K562 (cell line): Measurements from ENCODE around the gene KDM4C. TPM values are rescaled to one million over a fixed set of nuclear protein-coding genes. Genes with fewer than 3 reads are reported as not detected.

Source experiments
- CBFA2T2 ChIP-seq: fragments of 450-650 bp; conservative IDR thresholded peaks from 2 replicates; pipeline ENCODE4 v1.6.1; 2017; ENCODE audit warnings: mild to moderate bottlenecking
- GABPB2 ChIP-seq: fragments of 250-450 bp; sonication (Bioruptor Pico); conservative IDR thresholded peaks from 2 replicates; pipeline ENCODE4 v1.5.1; 2021; ENCODE audit warnings: mild to moderate bottlenecking
- GTF2F1 ChIP-seq: IDR thresholded peaks from 2 replicates; pipeline ENCODE4 v1.6.1; 2011; ENCODE audit warnings: low read depth, low read length, improper control_type of control experiment
- HNRNPL ChIP-seq: fragments of 200-400 bp; formaldehyde crosslinking; IDR thresholded peaks from 2 replicates; pipeline ENCODE4 v1.6.1; 2017; ENCODE audit warnings: low read depth, mild to moderate bottlenecking, low read length
- MTA2 ChIP-seq: fragments of 450-650 bp; IDR thresholded peaks from 2 replicates; pipeline ENCODE4 v1.6.1; 2016; ENCODE audit warnings: low read depth
- OTX1 ChIP-seq: fragments of 450-650 bp; formaldehyde crosslinking; IDR thresholded peaks from 2 replicates; pipeline ENCODE4 v1.4.0; 2022; ENCODE audit warnings: mild to moderate bottlenecking
- RAD21 ChIP-seq, 2 experiments: fragments of 250-450 bp in 1 of 2; fragments of 450-650 bp in 1 of 2; sonication (Bioruptor Pico) in 1 of 2; formaldehyde crosslinking in 1 of 2; IDR thresholded peaks in 1 of 2; conservative IDR thresholded peaks in 1 of 2; 2 replicates each; pipeline versions ENCODE4 v1.4.0 to v1.8.0; 2020 to 2022; ENCODE audit warnings: mild to moderate bottlenecking in 2 of 2, moderate library complexity in 1 of 2
- SLC30A9 ChIP-seq: fragments of 250-450 bp; sonication (Bioruptor Pico); IDR thresholded peaks from 2 replicates; pipeline ENCODE4 v1.8.0; 2022; ENCODE audit warnings: mild to moderate bottlenecking, moderate library complexity
- TAF1 ChIP-seq: IDR thresholded peaks from 2 replicates; pipeline ENCODE4 v1.6.1; 2011; ENCODE audit warnings: mild to moderate bottlenecking, low read length, moderate library complexity; ENCODE audit not compliant: insufficient read depth, control insufficient read depth, severe bottlenecking; ENCODE audit errors: extremely low read depth
- TAL1 ChIP-seq: fragments of 450-650 bp; IDR thresholded peaks from 2 replicates; pipeline ENCODE4 v1.6.1; 2016; ENCODE audit warnings: mild to moderate bottlenecking
- TBP ChIP-seq: optimal IDR thresholded peaks from 2 replicates; pipeline ENCODE3; 2011; ENCODE audit warnings: low read depth, low read length, improper control_type of control experiment
- ZFP1 ChIP-seq: fragments of 450-650 bp; formaldehyde crosslinking; IDR thresholded peaks from 2 replicates; pipeline ENCODE4 v1.4.0; 2020; ENCODE audit warnings: mild to moderate bottlenecking, mixed read lengths
- ZNF274 ChIP-seq: IDR thresholded peaks from 2 replicates; pipeline ENCODE4 v1.6.1; 2011; ENCODE audit warnings: low read depth, mild to moderate bottlenecking, low read length, moderate library complexity, borderline replicate concordance
- ZNF395 ChIP-seq: fragments of 200-800 bp; sonication (Bioruptor generic); IDR thresholded peaks from 2 replicates; pipeline ENCODE4 v1.6.1; 2017; ENCODE audit warnings: missing genetic modification characterization, missing compliant biosample characterization
- ZNF785 ChIP-seq: fragments of 250-450 bp; sonication (Bioruptor Pico); IDR thresholded peaks from 2 replicates; pipeline ENCODE4 v1.4.0; 2020; ENCODE audit warnings: mild to moderate bottlenecking
- polyA plus RNA-seq, 8 experiments: library from polyadenylated mRNA; depleted of rRNA in 4 of 8; stranded (reverse) in 5 of 8; unstranded in 3 of 8; fragments of >200 nt; fragmentation: Nextera tagmentation in 2 of 8; fragmentation: Illumina TruSeq in 1 of 8; extraction: Ambion mirVana in 2 of 8; extraction: Trizol in 1 of 8; gene quantifications; 2 replicates each; pipeline versions ENCODE4 v1.2.1 to v1.2.3, GENCODE V29; 2011 to 2014; ENCODE audit warnings: inconsistent platforms in 1 of 8, missing spikeins in 1 of 8
- total RNA-seq, 7 experiments: library from RNA; depleted of rRNA in 6 of 7; stranded (reverse); fragments of >200 nt in 6 of 7; fragmentation: Illumina TruSeq in 2 of 7; extraction: Trizol in 2 of 7; gene quantifications; 2 replicates each; pipeline versions ENCODE4 v1.2.1 to v1.2.3, GENCODE V29; 2011 to 2021; ENCODE audit warnings: low replicate concordance in 1 of 7

Gene KDM4C
- total and polyA plus RNA-seq, 9 of the 15 experiments (the other 6 are each of a cell fraction or from before 2014, with no cell fraction given), result 5.4 to 17.0 (median 12.6) TPM

- TF ChIP-seq ZNF395 (CRISPR knock-in tag) (0 out of 2 replicates have a peak, but pooled peaks have one; percentile 11), RAD21 (CRISPR knock-in tag; conservative IDR thresholded peaks at IDR 0.05 in 1 of 2, IDR thresholded peaks at IDR 0.05 in 1 of 2) (no peak), GABPB2 (CRISPR knock-in tag) (no peak), TBP (peak; percentile 63), ZFP1 (no peak), CBFA2T2 (peak; percentile 62), SLC30A9 (CRISPR knock-in tag) (no peak), ZNF274 (no peak), GTF2F1 (no peak), HNRNPL (no peak), OTX1 (CRISPR knock-in tag) (no peak), ZNF785 (CRISPR knock-in tag) (no peak), TAL1 (peak; percentile 27; the same call in 1 of the 2 replicates), MTA2 (no peak), TAF1 (peak; percentile 35)
Observed at GRCh38 chr9:6757132-6757455, 679 bp upstream of the KDM4C start (continued).
